Aorta (tissue), 5 donors: ENCODE data around the gene AGO1. TPM values are rescaled to one million over a fixed set of nuclear protein-coding genes. Genes with fewer than 3 reads are reported as not detected.
"Not testable (repeated sequence)": the region's sequence is repeated elsewhere in the genome, so short reads cannot be mapped to it uniquely, and the experiment has no call there.

Source experiments
- ATAC-seq: fragments of 200-7000 bp; cut with Tn5 transposase; one replicate; pipeline ENCODE4 v1.9.1; 2022; ENCODE audit warnings: moderate library complexity; ENCODE audit not compliant: low FRiP score
- DNase-seq, 2 donors: peaks; one replicate each; pipeline ENCODE4 v3.0.0-alpha.2; 2020
- H3K27ac ChIP-seq, 2 donors: one replicate each; pipeline ENCODE4 v1.5.1; 2013; ENCODE audit warnings: low read length in 2 of 2, mild to moderate bottlenecking in 2 of 2, moderate library complexity in 2 of 2, control low read depth in 1 of 2, inconsistent platforms in 1 of 2, low read depth in 1 of 2
- H3K27me3 ChIP-seq, 2 donors: one replicate each; pipeline ENCODE4 v1.6.1; 2013; ENCODE audit warnings: control low read depth in 1 of 2, low read length in 1 of 2, mild to moderate bottlenecking in 1 of 2, moderate library complexity in 1 of 2; ENCODE audit not compliant: insufficient read depth in 2 of 2, control insufficient read depth in 1 of 2
- H3K36me3 ChIP-seq, 2 donors: one replicate each; pipeline ENCODE4 v1.6.1; 2013; ENCODE audit warnings: control low read depth in 1 of 2, low read length in 1 of 2, mild to moderate bottlenecking in 1 of 2; ENCODE audit not compliant: insufficient read depth in 2 of 2, control insufficient read depth in 1 of 2
- H3K4me1 ChIP-seq, 2 donors: one replicate each; pipeline ENCODE4 v1.6.1; 2013; ENCODE audit warnings: low read length in 2 of 2, control low read depth in 1 of 2, mild to moderate bottlenecking in 1 of 2, moderate library complexity in 1 of 2; ENCODE audit not compliant: insufficient read depth in 2 of 2, control insufficient read depth in 1 of 2
- H3K4me3 ChIP-seq, 2 donors: one replicate each; pipeline ENCODE4 v1.5.1; 2013; ENCODE audit warnings: low read length in 2 of 2, control low read depth in 1 of 2, mild to moderate bottlenecking in 1 of 2
- H3K9me3 ChIP-seq: one replicate; pipeline ENCODE4 v1.6.1; 2013; ENCODE audit warnings: mild to moderate bottlenecking, low read length; ENCODE audit not compliant: control insufficient read depth
- WGBS, 2 donors: extraction: QIAGEN DNeasy Blood & Tissue Kit; methylation state at CpG; one replicate each; pipeline ENCODE4 v1.1.7; 2013; 5-methylcytosine and 5-hydroxymethylcytosine counted together
- intact Hi-C, 2 donors: fragments of 100-400 bp; cut with DNase I; formaldehyde crosslinking; loops; one replicate each; pipeline versions ENCODE4 v1.14.2 to v1.15.0; 2022
- polyA plus RNA-seq, 2 donors: library from polyadenylated mRNA; stranded (reverse); fragments of 200-250 nt; gene quantifications; one replicate each; pipeline ENCODE4 v1.2.3, GENCODE V29; 2013
- total RNA-seq, 2 donors: library from RNA; stranded (reverse); fragmentation: NEBNext Ultra II Directional; extraction: Animal tissue kit (Norgen Biotek cat#: 25700); gene quantifications; one replicate each; pipeline ENCODE4 v1.2.1, GENCODE V29; 2021
- donor health status: healthy with polysubstance abuse.
- donor health status: Bipolar disorder and iron deficiency.
- donor health status: DM: no; HTN: no; CAD: no.
- donor health status: DM: no; HTN: no; CAD: no.
- donor health status: DM: yes; HTN: yes; CAD: no.

AGO1 gene
- total and polyA plus RNA-seq, 4 donors: 4.3 to 33.9 (median 16.0) TPM

- no peaks in the 10 kb centered on the region for H3K4me1 ChIP-seq
- no peak overlapping the region for H3K4me3 ChIP-seq
- intact Hi-C loops: no loop called here
- no peaks in the 10 kb centered on the region for H3K36me3 ChIP-seq
- no peak overlapping the region for H3K27ac ChIP-seq
- WGBS, 2 donors: 85 to 97% methylated on average over 1 of the region's 1 CpG
- ATAC-seq (no peak), DNase-seq (no peak)
- no peaks in the 10 kb centered on the region for H3K9me3 ChIP-seq
- H3K27me3 ChIP-seq: no peaks in the 10 kb centered on the region
Observed at GRCh38 chr1:35958558-35958957, 75.5 kb downstream of the AGO1 start.

- ATAC-seq (no peak), DNase-seq (no peak)
- 25 to 37% methylated on average over 3 of the region's 3 CpGs for whole genome bisulfite sequencing, 2 donors
- H3K36me3 ChIP-seq: no peaks in the 10 kb centered on the region
- intact Hi-C loops: no loop called here
- no peaks in the 10 kb centered on the region for H3K4me1 ChIP-seq
- H3K9me3 ChIP-seq: no peaks in the 10 kb centered on the region
- H3K27me3 ChIP-seq: no peaks in the 10 kb centered on the region
- H3K4me3 ChIP-seq: no peak overlapping the region
- H3K27ac ChIP-seq: no peak overlapping the region
Observed at GRCh38 chr1:35959304-35959703, 76.3 kb downstream of the AGO1 start.

GRCh38 chr1:35962952-35963351, 79.9 kb downstream of the AGO1 start:
- H3K4me3 ChIP-seq: no peak overlapping the region
- no peaks in the 10 kb centered on the region for H3K9me3 ChIP-seq
- H3K36me3 ChIP-seq: no peaks in the 10 kb centered on the region
- DNase-seq (no peak), ATAC-seq (no peak)
- intact Hi-C loops: no loop called here
- WGBS, 2 donors: 88 to 89% methylated on average over 2 of the region's 2 CpGs
- H3K27ac ChIP-seq: no peak overlapping the region
- no peaks in the 10 kb centered on the region for H3K27me3 ChIP-seq
- no peaks in the 10 kb centered on the region for H3K4me1 ChIP-seq

GRCh38 chr1:35964277-35964676, 81.3 kb downstream of the AGO1 start:
- intact Hi-C loops, H3K36me3 ChIP-seq, H3K4me3 ChIP-seq, H3K27me3 ChIP-seq, H3K9me3 ChIP-seq, ATAC-seq, H3K4me1 ChIP-seq, H3K27ac ChIP-seq, DNase-seq: not testable (repeated sequence)
- WGBS, 2 donors: 97 to 99% methylated on average over 1 of the region's 1 CpG

- Histone ChIP-seq H3K36me3 (peaks cover 0 to 2% of the 10 kb centered on the region in 2 donors), H3K4me3 (no peak overlapping the region), H3K27ac (no peak overlapping the region), H3K4me1 (no peaks in the 10 kb centered on the region), H3K9me3 (no peaks in the 10 kb centered on the region), H3K27me3 (no peaks in the 10 kb centered on the region)
- intact Hi-C loops: no loop called here
- DNase-seq: no peak
- WGBS, 2 donors: 98% methylated on average over 1 of the region's 1 CpG
- no peak for ATAC-seq
Observed at GRCh38 chr1:35968396-35968795, 85.4 kb downstream of the AGO1 start.

GRCh38 chr1:35971601-35972000, 88.6 kb downstream of the AGO1 start:
- DNase-seq (no peak), ATAC-seq (no peak)
- H3K9me3 ChIP-seq: no peaks in the 10 kb centered on the region
- H3K27ac ChIP-seq: no peak overlapping the region
- intact Hi-C loops: no loop called here
- peaks cover 0 to 2% of the 10 kb centered on the region in 2 donors for H3K36me3 ChIP-seq
- WGBS, 2 donors: 42 to 53% methylated on average over 2 of the region's 2 CpGs
- no peaks in the 10 kb centered on the region for H3K4me1 ChIP-seq
- H3K4me3 ChIP-seq: no peak overlapping the region
- no peaks in the 10 kb centered on the region for H3K27me3 ChIP-seq

GRCh38 chr1:35972631-35973030, 89.6 kb downstream of the AGO1 start:
- ATAC-seq, H3K27me3 ChIP-seq, H3K36me3 ChIP-seq, H3K9me3 ChIP-seq, DNase-seq, intact Hi-C loops, H3K27ac ChIP-seq, H3K4me3 ChIP-seq, H3K4me1 ChIP-seq: not testable (repeated sequence)
- WGBS, 2 donors: 92 to 94% methylated on average over 3 of the region's 3 CpGs

- no peak overlapping the region for H3K4me3 ChIP-seq
- no peak for ATAC-seq
- no peaks in the 10 kb centered on the region for H3K9me3 ChIP-seq
- no peaks in the 10 kb centered on the region for H3K27me3 ChIP-seq
- no peak overlapping the region for H3K27ac ChIP-seq
- no peaks in the 10 kb centered on the region for H3K36me3 ChIP-seq
- H3K4me1 ChIP-seq: no peaks in the 10 kb centered on the region
- no peak for DNase-seq
- intact Hi-C loops: no loop called here
Observed at GRCh38 chr1:35980090-35980489, 97.1 kb downstream of the AGO1 start.
